Panc1 (cell line): ENCODE measurements around the gene CDC5L. TPM values are rescaled to one million over a fixed set of nuclear protein-coding genes. Genes with fewer than 3 reads are reported as not detected.

Experiments
- ATAC-seq: fragments of 200-7000 bp; cut with Tn5 transposase; 2 replicates; pipeline ENCODE4 v1.9.1; 2020; ENCODE audit warnings: mild to moderate bottlenecking, moderate library complexity
- BruUV-seq: library from RNA; stranded (reverse); fragments of 400-500 nt; replicated peaks from 2 replicates; lab custom pipeline; 2021; lab: Mats Ljungman, UMichigan
- CTCF ChIA-PET: fragments of 300-600 bp; sonication (Branson Sonifier 250); formaldehyde crosslinking; loops from one replicate; lab custom pipeline; 2022; ENCODE audit warnings: antibody characterized with exemption; lab: Charles Lee
- POLR2A ChIA-PET: fragments of 300-600 bp; sonication (Branson Sonifier 250); formaldehyde crosslinking; loops from one replicate; lab custom pipeline; 2022; ENCODE audit warnings: antibody characterized with exemption; lab: Charles Lee
- DNase-seq: peaks from one replicate; pipeline ENCODE4 v3.0.0-alpha.2; 2010; ENCODE audit warnings: low read depth, low spot score
- H3K27ac ChIP-seq: 2 replicates; pipeline ENCODE4 v1.5.1; 2011; ENCODE audit warnings: mild to moderate bottlenecking, low read length, inconsistent platforms
- H3K27me3 ChIP-seq: fragments of 200-500 bp; sonication (Bioruptor generic); 2 replicates; pipeline ENCODE4 v1.6.0; 2014; ENCODE audit warnings: low read length, inconsistent platforms; ENCODE audit not compliant: control insufficient read depth, insufficient read depth
- H3K36me3 ChIP-seq: fragments of 200-500 bp; sonication (Bioruptor generic); 2 replicates; pipeline ENCODE4 v1.5.1; 2014; ENCODE audit warnings: inconsistent platforms, mild to moderate bottlenecking, low read length, moderate library complexity; ENCODE audit not compliant: control insufficient read depth, insufficient read depth
- H3K4me1 ChIP-seq: 2 replicates; pipeline ENCODE4 v1.5.1; 2011; ENCODE audit warnings: inconsistent platforms, mild to moderate bottlenecking, low read length, moderate library complexity; ENCODE audit not compliant: control insufficient read depth, insufficient read depth
- H3K4me3 ChIP-seq, 2 experiments: 2 replicates each; pipeline ENCODE4 v1.5.1; 2011 to 2012; ENCODE audit warnings: low read depth in 2 of 2, low read length in 2 of 2, mild to moderate bottlenecking in 2 of 2, inconsistent platforms in 1 of 2, moderate library complexity in 1 of 2
- H3K9me3 ChIP-seq: fragments of 200-500 bp; sonication (Bioruptor generic); 2 replicates; pipeline ENCODE4 v1.5.1; 2014; ENCODE audit warnings: low read depth, mild to moderate bottlenecking, inconsistent platforms, low read length, moderate library complexity; ENCODE audit not compliant: control insufficient read depth, insufficient read depth
- POLR2AphosphoS5 ChIP-seq: IDR thresholded peaks from 2 replicates; pipeline ENCODE4 v1.6.1; 2012; ENCODE audit warnings: mild to moderate bottlenecking, low read depth, low read length, moderate library complexity
- SIN3A ChIP-seq: IDR thresholded peaks from 2 replicates; pipeline ENCODE4 v1.6.1; 2012; ENCODE audit warnings: low read depth, mild to moderate bottlenecking, low read length, moderate library complexity, borderline replicate concordance; ENCODE audit not compliant: insufficient read depth
- TCF7L2 ChIP-seq: IDR thresholded peaks from 2 replicates; pipeline ENCODE4 v1.6.1; 2011; ENCODE audit warnings: mild to moderate bottlenecking, low read depth, low read length, inconsistent platforms
- in situ Hi-C: cut with HindIII; loops from 2 replicates; pipeline ENCODE4 v1.10.0; 2016; ENCODE audit warnings: low sequenced_read_pairs, low pct_unique_long_range_greater_than_20kb
- intact Hi-C: fragments of 100-400 bp; cut with micrococcal nuclease; formaldehyde crosslinking; loops from one replicate; pipeline ENCODE4 v1.10.0; 2022; ENCODE audit not compliant: unreplicated experiment
- total RNA-seq: library from RNA; stranded (reverse); gene quantifications from one replicate; pipeline ENCODE4 v1.2.1, GENCODE V29; 2021; ENCODE audit not compliant: unreplicated experiment
- TF ChIP-seq, protein P1 (sequence below), 2 experiments: IDR thresholded peaks; 2 replicates each; pipeline ENCODE4 v1.6.1; 2011 to 2012; ENCODE audit warnings: low read depth in 2 of 2, control low read depth in 1 of 2, low read length in 1 of 2, mild to moderate bottlenecking in 1 of 2, moderate library complexity in 1 of 2; ENCODE audit not compliant: insufficient read depth in 1 of 2
- TF ChIP-seq, protein P2 (sequence below): fragments of 450-650 bp; IDR thresholded peaks from 2 replicates; pipeline ENCODE4 v1.5.1; 2017; ENCODE audit warnings: mild to moderate bottlenecking

The CDC5L gene
- total RNA-seq, 1 experiment from 2014 or later: 23.3 TPM

DNA sequence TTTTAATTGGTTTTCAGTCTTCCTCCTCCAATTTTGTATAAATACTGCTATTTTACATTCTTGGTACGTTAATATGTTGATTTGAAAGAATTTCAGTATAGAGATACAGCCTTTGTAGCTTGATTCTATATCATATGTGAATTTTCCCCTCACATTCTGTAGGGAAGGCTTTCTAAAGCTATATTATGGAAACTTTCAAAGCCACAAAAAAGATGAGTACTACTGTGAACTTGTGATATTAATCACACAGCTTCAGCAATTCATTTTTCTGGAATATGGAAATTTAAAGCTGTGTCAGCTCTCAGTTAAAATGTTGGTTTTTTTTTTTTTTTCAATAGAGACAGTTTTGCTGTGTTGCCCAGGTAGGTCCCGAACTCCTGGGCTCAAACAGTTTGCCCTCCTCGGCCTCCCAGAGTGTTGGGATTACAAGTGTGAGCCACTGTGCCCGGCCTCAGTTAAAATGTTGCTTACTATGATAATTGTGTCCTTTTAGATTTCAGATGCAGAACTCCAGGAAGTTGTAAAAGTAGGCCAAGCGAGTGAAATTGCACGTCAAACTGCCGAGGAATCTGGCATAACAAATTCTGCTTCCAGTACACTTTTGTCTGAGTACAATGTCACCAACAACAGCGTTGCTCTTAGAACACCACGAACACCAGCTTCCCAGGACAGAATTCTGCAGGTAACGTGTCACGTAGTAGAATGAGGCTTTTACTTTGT is 20.6 kb downstream of the CDC5L start:
- ChIA-PET CTCF (no interaction called here), POLR2A (no interaction called here)
- H3K4me3 ChIP-seq: no peak overlapping the region
- H3K27me3 ChIP-seq: no peaks in the 10 kb centered on the region
- no peak overlapping the region for H3K27ac ChIP-seq
- no peak for TF ChIP-seq POLR2AphosphoS5
- TF ChIP-seq, protein P1, sequence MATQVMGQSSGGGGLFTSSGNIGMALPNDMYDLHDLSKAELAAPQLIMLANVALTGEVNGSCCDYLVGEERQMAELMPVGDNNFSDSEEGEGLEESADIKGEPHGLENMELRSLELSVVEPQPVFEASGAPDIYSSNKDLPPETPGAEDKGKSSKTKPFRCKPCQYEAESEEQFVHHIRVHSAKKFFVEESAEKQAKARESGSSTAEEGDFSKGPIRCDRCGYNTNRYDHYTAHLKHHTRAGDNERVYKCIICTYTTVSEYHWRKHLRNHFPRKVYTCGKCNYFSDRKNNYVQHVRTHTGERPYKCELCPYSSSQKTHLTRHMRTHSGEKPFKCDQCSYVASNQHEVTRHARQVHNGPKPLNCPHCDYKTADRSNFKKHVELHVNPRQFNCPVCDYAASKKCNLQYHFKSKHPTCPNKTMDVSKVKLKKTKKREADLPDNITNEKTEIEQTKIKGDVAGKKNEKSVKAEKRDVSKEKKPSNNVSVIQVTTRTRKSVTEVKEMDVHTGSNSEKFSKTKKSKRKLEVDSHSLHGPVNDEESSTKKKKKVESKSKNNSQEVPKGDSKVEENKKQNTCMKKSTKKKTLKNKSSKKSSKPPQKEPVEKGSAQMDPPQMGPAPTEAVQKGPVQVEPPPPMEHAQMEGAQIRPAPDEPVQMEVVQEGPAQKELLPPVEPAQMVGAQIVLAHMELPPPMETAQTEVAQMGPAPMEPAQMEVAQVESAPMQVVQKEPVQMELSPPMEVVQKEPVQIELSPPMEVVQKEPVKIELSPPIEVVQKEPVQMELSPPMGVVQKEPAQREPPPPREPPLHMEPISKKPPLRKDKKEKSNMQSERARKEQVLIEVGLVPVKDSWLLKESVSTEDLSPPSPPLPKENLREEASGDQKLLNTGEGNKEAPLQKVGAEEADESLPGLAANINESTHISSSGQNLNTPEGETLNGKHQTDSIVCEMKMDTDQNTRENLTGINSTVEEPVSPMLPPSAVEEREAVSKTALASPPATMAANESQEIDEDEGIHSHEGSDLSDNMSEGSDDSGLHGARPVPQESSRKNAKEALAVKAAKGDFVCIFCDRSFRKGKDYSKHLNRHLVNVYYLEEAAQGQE (IDR thresholded peaks at IDR 0.05; ENCODE audit: insufficient read depth in 1 of 2, low read depth in 2 of 2, low read length in 1 of 2): no peak
- TF ChIP-seq TCF7L2: no peak
- TF ChIP-seq SIN3A: no peak
- TF ChIP-seq, protein P2, sequence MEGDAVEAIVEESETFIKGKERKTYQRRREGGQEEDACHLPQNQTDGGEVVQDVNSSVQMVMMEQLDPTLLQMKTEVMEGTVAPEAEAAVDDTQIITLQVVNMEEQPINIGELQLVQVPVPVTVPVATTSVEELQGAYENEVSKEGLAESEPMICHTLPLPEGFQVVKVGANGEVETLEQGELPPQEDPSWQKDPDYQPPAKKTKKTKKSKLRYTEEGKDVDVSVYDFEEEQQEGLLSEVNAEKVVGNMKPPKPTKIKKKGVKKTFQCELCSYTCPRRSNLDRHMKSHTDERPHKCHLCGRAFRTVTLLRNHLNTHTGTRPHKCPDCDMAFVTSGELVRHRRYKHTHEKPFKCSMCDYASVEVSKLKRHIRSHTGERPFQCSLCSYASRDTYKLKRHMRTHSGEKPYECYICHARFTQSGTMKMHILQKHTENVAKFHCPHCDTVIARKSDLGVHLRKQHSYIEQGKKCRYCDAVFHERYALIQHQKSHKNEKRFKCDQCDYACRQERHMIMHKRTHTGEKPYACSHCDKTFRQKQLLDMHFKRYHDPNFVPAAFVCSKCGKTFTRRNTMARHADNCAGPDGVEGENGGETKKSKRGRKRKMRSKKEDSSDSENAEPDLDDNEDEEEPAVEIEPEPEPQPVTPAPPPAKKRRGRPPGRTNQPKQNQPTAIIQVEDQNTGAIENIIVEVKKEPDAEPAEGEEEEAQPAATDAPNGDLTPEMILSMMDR: no peak
- no peaks in the 10 kb centered on the region for H3K4me1 ChIP-seq
- no peak for ATAC-seq
- intact Hi-C loops (no loop called here), in situ Hi-C loops (no loop called here)
- peaks cover 31% of the 10 kb centered on the region for H3K36me3 ChIP-seq
- no peak for DNase-seq
- H3K9me3 ChIP-seq: no peaks in the 10 kb centered on the region
- no TSS peak for BruUV-seq

DNA sequence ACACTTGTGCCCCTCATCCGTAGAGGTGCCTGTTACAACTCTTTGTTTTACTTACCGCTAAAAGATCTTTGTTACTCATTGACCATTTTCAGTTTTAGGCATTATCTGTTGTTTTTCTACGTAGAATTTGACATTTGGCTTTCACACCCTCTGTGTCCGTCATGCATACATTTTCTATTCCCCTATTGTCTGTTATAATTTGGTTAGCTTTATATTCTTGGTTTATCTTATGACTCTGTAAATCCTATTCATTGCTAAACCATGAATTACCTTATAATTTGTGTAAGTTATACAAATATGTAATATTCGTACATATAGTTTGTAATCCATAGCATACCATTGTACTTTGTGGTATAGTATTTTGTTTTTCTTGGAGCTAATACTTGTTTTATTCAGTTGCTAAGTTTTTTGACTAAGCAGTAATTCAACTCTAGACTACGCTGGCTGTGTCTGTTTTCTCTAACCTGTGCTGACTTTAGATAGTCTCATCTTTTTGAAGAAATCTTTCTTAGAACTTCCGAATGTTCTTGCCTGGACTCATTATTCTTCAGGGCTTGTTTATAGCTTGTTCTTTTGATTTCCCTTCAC is 21.8 kb downstream of the CDC5L start:
- BruUV-seq: TSS peak; percentile 11
- Histone ChIP-seq H3K27me3 (no peaks in the 10 kb centered on the region), H3K4me1 (no peaks in the 10 kb centered on the region), H3K4me3 (no peak overlapping the region), H3K9me3 (no peaks in the 10 kb centered on the region), H3K36me3 (peaks cover 23% of the 10 kb centered on the region), H3K27ac (no peak overlapping the region)
- intact Hi-C loops: no loop called here
- ChIA-PET CTCF (no interaction called here), POLR2A (no interaction called here)
- ATAC-seq (no peak), DNase-seq (no peak)
- in situ Hi-C loops: no loop called here
- TF ChIP-seq SIN3A (no peak), POLR2AphosphoS5 (no peak)

DNA sequence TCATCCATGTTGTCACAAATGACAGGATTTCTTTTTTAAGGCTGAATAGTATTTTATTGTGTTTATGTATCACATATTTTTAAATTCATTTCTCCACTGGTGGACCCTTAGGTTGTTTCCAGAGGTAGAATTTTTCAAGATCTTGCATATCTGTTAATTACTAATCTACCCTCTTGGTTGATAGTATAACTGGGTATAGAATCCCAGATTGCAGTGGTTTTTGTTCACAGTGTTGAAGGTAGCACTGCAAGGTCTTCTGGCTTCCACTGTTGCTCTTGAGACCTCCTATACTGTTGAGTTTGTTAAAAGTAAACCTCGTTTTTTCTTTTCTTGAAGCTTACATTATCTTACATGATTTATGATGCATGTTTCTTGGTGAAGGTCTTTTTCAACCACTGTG is 22.9 kb downstream of the CDC5L start:
- H3K27ac ChIP-seq: no peak overlapping the region
- H3K4me3 ChIP-seq: no peak overlapping the region
- ChIA-PET CTCF (interaction anchor here (0.6 kb wide), 1 partner anchor 1500 kb away, joined by 8 read pairs; no protein-coding TSS in a partner anchor), POLR2A (interaction anchor here (0.8 kb wide), 1 partner anchor 573 kb away, joined by 3 read pairs; no protein-coding TSS in a partner anchor)
- H3K27me3 ChIP-seq: no peaks in the 10 kb centered on the region
- in situ Hi-C loops (no loop called here), intact Hi-C loops (no loop called here)
- ATAC-seq (no peak), DNase-seq (no peak)
- H3K36me3 ChIP-seq: peaks cover 17% of the 10 kb centered on the region
- no peaks in the 10 kb centered on the region for H3K4me1 ChIP-seq
- H3K9me3 ChIP-seq: no peaks in the 10 kb centered on the region
- no TSS peak for BruUV-seq
- TF ChIP-seq, protein P2: no peak
